Activated CD8-positive, alpha-beta memory T cell treated with anti-CD3 and anti-CD28 coated beads, Interleukin-2, amount 50 U/mL, for 24 hours (primary cell): Measurements from ENCODE around the gene MT1H.
"Not testable (repeated sequence)": the region's sequence is repeated elsewhere in the genome, so short reads cannot be mapped to it uniquely, and the experiment has no call there.

Experiments
- DNase-seq: peaks from one replicate; pipeline ENCODE4 v3.0.0-alpha.2; 2020; ENCODE audit errors: extremely low read depth

The MT1H gene

GRCh38 chr16:56669005-56669839 is at the start of gene MT1H:
MT1H (plus strand) TSS chr16:56669814; CDS start chr16:56669885, 71 bp downstream.
- DNase-seq, result no peak

GRCh38 chr16:56620339-56620897 is 49.2 kb upstream of the MT1H start:
- DNase-seq, result no peak

GRCh38 chr16:56621665-56622445 is 47.8 kb upstream of the MT1H start:
- not testable (repeated sequence) for DNase-seq

- DNase-seq, result not testable (repeated sequence)
These were observed 46.4 kb upstream of the MT1H start for GRCh38 chr16:56623184-56623583.

- no peak for DNase-seq
These were observed 46.0 kb upstream of the MT1H start for GRCh38 chr16:56623637-56624036.

- DNase-seq, result no peak
These were observed 44.3 kb upstream of the MT1H start, which contains the start of gene MT1E for GRCh38 chr16:56625140-56625942. MT1E (plus strand) TSS chr16:56625781; CDS start chr16:56625852, 71 bp downstream.

- DNase-seq, result no peak
These were observed 43.5 kb upstream of the MT1H start for GRCh38 chr16:56625943-56626654.

GRCh38 chr16:56626685-56627084 is 42.9 kb upstream of the MT1H start:
- no peak for DNase-seq

- DNase-seq, result no peak
These were observed 40.9 kb upstream of the MT1H start for GRCh38 chr16:56628486-56629350.

- DNase-seq, result no peak
These were observed 40.1 kb upstream of the MT1H start for GRCh38 chr16:56629531-56629930.

GRCh38 chr16:56630134-56630533 is 39.5 kb upstream of the MT1H start:
- no peak for DNase-seq

GRCh38 chr16:56631197-56631596 is 38.4 kb upstream of the MT1H start:
- no peak for DNase-seq

GRCh38 chr16:56631832-56632155 is 37.8 kb upstream of the MT1H start:
- DNase-seq, result no peak

- no peak for DNase-seq
These were observed 37.3 kb upstream of the MT1H start, which contains the start of gene MT1M for GRCh38 chr16:56632156-56632847. MT1M (plus strand) TSS chr16:56632659; CDS start chr16:56632732, 73 bp downstream.

GRCh38 chr16:56632848-56633365 is 36.7 kb upstream of the MT1H start:
- no peak for DNase-seq

- DNase-seq, result no peak
These were observed 36.1 kb upstream of the MT1H start for GRCh38 chr16:56633535-56633934.

- DNase-seq, result no peak
These were observed 34.7 kb upstream of the MT1H start for GRCh38 chr16:56634715-56635440.

GRCh38 chr16:56635441-56635967 is 34.1 kb upstream of the MT1H start:
- no peak for DNase-seq
